Esophagus muscularis mucosa (tissue), 3 donors: ENCODE results near the gene AUTS2.

Experiments used
- POLR2A ChIP-seq: fragments of 450-650 bp; IDR thresholded peaks from one replicate; pipeline ENCODE4 v1.6.1; 2017; ENCODE audit warnings: antibody characterized with exemption, moderate library complexity, mild to moderate bottlenecking, low read depth
- POLR2AphosphoS5 ChIP-seq, 2 donors: sonication (generic); formaldehyde crosslinking; IDR thresholded peaks; one replicate each; pipeline ENCODE4 v1.6.1; 2017; ENCODE audit warnings: antibody characterized with exemption in 2 of 2
- TF ChIP-seq, protein P1 (sequence below), 3 experiments: fragments of 200-600 bp in 2 of 3; fragments of 450-650 bp in 1 of 3; sonication (generic) in 2 of 3; IDR thresholded peaks; one replicate each; pipeline ENCODE4 v1.5.1; 2017 to 2019; ENCODE audit warnings: antibody characterized with exemption in 3 of 3, mild to moderate bottlenecking in 2 of 3, moderate library complexity in 1 of 3

GRCh38 chr7:70701477-70701876 is 1103.2 kb downstream of the AUTS2 start:
- no peak for TF ChIP-seq POLR2A
- TF ChIP-seq POLR2AphosphoS5 (IDR thresholded peaks at IDR 0.05), result no peak
- TF ChIP-seq, protein P1, sequence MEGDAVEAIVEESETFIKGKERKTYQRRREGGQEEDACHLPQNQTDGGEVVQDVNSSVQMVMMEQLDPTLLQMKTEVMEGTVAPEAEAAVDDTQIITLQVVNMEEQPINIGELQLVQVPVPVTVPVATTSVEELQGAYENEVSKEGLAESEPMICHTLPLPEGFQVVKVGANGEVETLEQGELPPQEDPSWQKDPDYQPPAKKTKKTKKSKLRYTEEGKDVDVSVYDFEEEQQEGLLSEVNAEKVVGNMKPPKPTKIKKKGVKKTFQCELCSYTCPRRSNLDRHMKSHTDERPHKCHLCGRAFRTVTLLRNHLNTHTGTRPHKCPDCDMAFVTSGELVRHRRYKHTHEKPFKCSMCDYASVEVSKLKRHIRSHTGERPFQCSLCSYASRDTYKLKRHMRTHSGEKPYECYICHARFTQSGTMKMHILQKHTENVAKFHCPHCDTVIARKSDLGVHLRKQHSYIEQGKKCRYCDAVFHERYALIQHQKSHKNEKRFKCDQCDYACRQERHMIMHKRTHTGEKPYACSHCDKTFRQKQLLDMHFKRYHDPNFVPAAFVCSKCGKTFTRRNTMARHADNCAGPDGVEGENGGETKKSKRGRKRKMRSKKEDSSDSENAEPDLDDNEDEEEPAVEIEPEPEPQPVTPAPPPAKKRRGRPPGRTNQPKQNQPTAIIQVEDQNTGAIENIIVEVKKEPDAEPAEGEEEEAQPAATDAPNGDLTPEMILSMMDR (IDR thresholded peaks at IDR 0.05), result no peak
